ENCODE results near the gene PLEKHG2.

The PLEKHG2 gene

DNA sequence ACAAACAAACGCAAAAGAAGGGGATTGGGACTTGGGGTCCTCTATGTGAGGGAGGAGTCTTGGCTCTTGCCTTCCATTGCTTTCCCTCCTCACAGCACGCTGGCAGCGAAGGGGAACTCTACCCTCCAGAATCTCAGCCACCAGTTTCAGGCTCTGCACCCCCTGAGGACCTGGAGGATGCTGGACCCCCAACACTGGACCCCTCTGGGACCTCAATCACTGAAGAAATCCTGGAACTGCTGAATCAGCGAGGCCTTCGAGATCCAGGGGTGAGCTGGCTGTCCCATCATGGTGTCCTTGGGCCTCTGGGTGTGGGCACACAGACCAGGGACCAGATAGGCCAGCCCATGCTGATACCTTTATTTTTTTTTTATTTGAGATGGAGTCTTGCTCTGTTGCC is 9.6 kb downstream of the PLEKHG2 start:
- DNase-seq (ENCODE audit: low spot score), result no peak

DNA sequence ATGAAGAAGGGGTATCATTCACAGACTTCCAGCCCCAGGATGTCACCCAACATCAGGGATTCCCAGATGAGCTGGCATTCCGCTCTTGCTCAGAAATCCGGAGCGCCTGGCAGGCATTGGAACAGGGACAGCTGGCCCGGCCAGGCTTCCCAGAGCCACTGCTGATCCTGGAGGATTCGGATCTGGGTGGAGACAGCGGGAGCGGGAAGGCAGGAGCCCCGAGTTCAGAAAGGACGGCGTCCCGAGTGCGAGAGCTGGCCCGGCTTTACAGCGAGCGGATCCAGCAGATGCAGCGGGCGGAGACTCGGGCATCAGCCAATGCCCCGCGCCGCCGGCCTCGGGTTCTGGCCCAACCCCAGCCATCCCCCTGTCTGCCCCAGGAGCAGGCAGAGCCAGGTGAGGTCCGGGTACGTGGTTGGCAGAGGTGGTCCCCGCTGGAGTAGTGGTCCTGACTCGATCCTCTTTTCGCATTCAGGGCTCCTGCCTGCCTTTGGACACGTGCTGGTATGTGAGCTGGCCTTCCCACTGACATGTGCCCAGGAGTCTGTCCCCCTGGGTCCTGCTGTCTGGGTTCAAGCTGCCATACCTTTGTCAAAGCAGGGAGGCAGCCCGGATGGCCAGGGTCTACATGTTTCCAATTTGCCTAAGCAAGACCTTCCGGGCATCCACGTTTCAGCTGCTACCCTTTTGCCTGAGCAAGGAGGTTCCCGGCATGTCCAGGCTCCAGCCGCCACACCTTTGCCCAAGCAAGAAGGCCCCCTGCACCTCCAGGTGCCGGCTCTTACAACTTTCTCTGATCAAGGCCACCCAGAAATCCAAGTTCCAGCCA is 11.0 kb downstream of the PLEKHG2 start:
- no peak for DNase-seq (ENCODE audit: low spot score)

DNA sequence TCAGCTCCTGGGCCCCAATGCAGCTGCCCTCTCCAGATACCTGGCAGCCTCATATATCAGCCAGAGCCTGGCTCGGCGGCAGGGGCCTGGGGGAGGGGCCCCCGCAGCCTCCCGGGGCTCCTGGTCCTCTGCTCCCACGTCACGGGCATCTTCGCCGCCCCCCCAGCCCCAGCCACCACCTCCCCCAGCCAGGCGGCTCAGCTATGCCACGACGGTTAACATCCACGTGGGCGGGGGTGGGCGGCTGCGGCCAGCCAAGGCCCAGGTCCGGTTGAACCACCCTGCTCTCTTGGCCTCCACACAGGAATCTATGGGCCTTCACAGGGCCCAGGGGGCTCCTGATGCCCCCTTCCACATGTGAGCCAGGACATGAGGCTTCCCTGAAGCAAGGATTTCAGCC is 12.5 kb downstream of the PLEKHG2 start:
- DNase-seq (ENCODE audit: low spot score), result no peak

DNA sequence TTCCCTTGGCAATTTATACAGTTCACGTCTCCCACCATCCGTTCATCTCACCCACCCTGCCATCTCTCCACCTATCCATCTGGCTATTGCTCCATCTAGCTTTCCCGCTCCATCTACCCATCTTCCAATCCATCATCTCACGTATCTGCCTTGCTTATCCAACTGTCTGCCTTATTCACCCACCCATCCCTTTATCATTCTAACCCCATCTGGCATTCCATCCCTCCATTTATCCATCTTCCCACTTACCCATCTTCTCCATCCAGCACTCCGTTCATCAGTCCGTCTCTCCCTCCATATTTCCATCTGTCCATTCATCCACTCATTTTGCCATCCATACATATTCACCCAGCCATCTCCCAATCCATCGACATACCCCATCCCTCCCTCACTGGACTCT is 13.3 kb downstream of the PLEKHG2 start:
- no peak for DNase-seq (ENCODE audit: low spot score)

DNA sequence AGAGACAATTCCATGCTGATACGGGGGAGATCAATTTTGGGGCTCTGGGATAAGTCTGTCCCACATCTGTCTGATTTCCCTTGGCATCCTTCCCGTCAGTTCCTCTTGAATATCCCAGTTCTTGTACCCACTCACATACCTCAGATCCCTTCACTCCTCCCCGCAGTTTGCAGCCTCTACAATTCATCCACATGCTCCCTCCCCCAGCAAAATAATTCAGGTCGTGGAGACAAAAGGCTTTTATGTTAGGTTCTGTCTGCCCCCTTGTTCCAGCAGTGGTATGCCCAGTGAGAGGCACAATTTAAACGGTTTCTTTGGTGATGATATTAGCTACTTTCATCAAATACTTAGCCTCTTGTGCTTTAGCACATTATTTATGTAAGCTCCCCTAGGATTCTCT is 13.7 kb downstream of the PLEKHG2 start:
- DNase-seq (ENCODE audit: low spot score), result no peak

DNA sequence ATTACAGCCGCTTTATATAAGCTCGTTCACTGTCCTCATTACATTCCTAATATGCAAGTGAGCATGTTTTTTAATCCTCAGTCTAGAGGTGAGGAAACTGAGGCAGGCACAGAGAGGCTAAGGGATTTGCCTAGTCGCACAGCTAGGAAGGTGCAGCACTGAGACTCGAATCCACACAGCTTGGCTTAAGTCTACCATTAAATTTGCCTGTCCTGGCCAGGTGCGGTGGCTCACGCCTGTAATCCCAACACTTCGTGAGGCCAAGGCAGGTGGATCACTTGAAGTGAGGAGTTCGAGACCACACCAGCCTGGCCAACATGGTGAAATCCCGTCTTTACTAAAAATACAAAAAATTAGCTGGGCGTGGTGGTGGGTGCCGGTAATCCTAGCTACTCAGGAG is 15.2 kb downstream of the PLEKHG2 start:
- DNase-seq (ENCODE audit: low spot score), result no peak

DNA sequence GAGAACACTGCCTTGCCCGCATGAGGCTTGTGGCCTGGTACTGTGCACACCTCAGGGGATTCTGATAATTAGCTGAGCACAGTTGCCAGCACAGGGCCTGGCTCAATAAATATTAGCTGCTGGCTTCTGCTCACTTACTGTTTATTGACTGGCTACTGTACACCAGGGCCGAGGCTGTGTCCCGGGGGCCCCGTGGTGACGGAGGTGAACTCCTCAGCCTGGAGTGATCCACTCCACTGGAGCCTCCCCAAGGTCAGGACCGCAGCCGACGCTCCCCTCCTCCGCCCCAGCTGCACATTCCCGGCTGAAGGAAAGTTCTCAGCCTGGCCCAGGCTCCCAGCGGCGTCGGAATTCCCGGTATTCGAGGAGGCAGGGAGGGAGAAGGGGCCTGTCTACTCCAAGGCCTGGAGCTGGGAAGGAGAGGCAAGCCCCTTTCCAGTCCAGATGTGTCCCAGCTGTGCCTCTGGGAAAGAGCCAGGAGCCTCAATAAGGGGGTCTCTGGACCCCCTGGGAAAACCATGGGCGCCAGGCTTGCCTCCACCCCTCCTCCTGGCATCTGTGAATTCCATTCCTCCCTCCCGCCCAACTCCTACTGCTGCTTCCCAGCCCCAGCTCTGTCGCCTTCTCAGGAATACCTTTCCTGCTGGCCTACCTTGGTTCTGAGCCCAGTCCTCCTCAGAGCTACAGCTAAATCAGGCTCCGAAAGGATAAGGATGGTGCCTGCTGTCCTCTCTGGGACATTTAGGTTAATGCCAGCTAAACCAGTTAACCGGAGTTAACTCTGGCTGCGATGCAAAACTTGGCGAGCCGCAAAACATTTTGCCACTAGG is 16.0 kb downstream of the PLEKHG2 start:
- peak; percentile 84 for DNase-seq (ENCODE audit: low spot score)

DNA sequence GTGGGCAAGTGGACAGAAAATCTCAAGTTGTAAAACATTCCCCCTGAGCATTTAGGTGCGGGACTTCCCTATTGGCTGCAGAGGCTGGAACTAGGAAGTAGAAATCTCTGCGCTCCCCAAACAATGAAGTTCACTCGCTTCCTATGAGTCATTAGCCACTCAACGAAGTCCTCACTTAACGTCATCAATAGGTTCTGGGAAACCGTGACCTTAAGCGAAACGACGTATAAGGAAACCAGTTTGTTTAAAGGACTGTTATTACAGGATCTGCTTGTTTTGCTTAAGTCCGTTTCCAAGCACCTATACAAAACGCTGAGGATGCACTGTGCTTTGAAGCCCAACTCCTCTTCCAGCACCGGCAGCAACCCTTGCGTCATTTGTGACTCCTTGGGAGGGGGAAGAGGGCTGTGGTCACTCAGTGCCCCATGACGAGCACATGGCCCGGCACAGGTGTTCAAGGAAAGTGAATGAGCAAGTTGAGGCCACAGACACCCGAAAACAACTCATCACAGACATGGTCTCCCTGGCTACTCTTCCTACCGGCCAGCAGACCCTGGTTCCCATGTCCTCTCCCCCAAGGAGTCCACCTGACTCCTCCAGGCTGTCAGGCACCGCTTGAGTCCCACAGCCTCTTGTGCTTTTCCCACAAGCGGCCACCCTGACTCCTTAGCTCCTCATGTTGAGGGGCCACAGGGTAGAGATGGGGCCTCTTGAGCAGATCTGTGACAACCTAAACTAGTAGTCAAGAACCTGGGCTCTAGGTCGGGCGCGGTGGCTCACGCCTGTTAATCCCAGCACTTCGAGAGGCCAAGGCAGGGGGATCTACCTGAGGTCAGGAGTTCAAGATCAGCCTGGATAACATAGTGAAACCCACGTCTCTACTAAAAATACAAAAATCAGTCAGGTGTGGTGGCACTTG is 18.5 kb downstream of the PLEKHG2 start:
- DNase-seq (ENCODE audit: low spot score), result no peak

DNA sequence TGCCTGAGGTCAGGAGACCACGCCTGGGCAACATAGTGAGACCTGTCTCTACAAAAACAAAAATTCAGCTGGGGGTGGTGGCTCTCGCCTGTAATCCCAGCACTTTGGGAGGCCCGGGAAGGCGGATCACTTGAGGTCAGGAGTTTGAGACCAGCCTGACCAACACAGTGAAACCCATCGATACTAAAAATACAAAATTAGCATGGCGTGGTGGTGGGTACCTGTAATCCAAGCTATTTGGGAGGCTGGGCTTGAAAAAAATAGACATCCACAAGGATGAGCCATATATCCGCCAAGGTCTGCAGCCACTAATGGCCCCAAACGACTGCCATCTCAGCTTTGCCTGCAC is 20.2 kb downstream of the PLEKHG2 start:
- DNase-seq (ENCODE audit: low spot score), result no peak

DNA sequence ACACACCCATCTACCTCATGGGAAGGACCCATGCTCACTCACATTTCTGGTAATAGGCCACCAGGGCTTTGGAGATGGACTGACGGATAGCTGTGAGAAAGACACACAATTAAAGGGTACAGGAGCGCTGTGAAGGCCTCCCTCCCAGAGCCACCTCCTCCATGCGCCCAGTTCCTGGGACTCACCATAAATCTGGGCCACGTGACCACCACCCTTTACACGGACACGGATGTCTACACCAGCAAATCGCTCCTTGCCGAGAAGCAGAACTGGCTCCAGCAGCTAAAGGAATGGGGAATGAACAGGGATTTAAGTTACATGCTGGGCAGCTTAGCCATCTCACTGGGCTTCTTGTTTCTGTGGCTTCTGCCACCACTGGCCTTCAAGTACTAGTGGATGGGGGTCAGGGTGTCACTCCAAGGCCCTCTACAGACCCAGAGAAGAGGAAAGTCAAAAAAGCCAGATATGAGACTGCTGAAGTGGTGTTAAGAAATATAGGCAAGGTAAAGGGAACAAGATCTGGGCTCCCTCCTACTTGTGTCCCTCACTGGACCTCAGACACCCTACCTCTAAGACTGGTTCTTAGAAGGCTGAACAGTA is 21.1 kb downstream of the PLEKHG2 start:
- DNase-seq (ENCODE audit: low spot score), result no peak

DNA sequence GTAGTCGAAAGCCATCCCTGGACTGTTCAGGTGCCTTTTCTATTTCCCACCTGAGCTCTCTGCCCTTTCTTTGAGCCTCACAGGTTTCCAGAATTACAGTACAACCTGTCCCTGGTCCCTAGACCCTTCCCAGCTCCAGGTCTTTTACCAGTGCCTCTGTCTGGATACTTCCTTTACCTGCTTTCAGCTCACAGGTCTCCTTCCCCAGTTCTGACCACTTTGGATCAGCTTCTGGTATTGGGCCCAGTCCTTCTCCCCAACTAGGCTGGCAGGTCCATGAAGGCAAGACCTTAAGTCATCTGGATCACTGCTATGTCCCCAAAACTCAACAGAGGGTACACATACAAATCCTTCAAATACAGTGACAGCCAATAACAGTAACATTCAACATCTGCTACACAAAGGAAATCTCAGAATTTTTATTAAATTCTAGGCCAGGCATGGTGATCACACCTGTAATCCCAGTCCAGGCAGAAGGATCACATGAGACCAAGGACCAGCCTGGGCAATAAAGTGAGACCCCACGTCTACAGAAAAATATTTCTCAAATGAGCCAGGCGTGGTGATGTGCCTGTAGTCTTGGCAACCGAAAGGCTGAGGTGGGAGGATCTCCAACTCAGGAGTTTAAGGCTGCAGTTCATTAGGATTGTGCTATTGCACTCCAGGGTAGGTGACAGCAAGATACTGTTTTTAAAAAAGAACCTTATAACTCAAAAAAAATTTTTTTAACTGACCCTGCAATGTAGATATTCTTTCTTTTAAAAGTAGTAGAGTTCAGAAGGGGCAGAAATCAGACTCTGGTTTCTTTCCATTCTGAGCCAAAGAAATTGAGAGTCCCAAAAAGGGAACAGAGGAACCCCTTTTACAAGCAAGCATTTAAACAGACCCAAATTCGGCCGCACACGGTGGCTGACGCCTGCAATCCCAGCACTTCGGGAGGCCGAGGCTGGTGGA is 21.9 kb downstream of the PLEKHG2 start:
- no peak for DNase-seq (ENCODE audit: low spot score)

DNA sequence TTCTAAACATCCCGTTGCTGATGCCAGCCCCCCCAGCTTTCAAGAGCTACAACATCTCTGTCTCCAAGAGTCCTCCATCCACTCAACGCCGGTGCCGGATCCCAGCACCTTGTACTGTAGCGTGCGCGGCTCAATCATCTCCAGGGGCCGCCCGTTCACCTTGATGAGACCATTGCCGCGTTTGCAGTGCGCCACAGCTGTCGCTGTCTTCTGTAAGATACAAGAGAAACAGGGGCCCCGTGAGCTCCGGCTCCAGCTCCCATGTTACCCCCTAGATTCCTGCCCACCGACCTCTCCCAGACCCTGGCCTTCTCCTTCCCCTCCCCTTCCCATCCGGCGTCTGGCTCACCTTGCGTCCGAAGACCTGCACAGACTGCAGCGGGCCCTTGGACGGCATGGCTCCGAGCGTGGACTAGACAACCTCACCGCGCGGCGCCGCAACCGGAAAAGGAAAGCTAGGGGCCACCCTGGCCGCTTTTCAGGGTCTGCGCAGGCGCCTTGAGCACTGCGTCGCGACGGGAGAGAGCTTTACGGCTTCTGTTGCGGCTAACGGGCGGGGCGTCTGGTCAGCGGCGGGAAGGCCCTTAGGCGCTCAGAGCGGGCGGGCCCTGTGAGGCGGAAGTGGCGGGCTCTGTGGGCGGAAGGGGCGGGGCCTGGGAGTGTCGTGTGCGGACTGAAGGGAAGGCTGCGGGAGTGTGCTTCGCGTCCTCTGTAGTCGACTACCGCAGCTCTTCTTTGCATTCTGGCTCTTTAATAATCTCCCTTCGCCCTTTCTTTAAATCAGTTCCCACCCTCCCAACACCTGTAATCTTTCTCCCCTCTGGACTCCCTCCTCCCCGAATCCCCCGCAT is 23.3 kb downstream of the PLEKHG2 start, which contains the start of gene RPS16:
TSS of gene RPS16 (minus strand) at position 451 of the 851 bp plus-strand sequence. CDS start at position 397, 54 bp downstream.
- peak; percentile 94 for DNase-seq (ENCODE audit: low spot score)

DNA sequence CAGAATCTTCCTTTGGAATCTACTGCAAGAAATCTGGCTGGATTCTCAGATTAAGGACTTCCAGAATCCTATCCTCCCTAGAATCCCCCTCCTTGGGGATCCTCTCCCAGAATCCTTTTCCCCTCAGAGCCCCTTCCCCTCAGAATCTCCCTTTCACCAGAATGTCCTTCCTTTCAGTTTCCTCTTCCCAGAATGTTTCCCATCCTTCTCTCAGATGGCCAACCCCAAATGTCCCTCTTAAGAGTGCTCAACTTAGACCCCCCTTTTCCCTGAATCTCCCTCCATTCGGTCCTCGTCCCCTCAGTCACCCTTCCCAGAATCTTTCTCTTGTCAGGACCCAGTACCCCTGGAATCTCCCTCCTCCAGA is 23.9 kb downstream of the PLEKHG2 start:
- DNase-seq (ENCODE audit: low spot score), result no peak

DNA sequence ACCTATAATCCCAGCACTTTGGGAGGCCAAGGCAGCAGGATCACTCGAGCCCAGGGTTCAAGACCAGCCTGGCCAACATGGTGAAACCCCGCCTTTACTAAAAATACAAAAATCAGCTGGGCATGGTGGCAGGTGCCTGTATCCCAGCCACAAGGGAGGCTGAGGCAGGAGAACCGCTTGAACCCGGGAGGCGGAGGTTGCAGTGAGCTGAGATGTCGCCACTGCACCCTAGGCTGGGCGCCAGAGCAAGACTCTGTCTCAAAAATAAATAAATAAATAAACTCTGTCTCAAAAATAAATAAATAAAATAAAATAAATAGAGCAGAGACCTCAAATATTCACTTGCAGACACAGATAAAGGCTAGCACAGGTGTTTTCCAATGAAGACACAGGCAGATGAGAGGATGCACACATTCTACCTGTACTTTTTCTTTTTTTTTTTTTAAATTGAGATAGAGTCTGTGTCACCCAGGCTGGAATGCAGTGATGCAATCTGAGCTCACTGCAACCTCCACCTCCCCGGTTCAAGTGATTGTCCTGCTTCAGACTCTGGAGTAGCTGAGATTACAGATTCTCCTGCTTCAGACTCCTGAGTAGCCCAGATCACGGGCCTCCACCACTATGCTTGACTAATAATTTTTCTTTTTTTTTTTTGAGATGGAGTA is 25.9 kb downstream of the PLEKHG2 start:
- no peak for DNase-seq (ENCODE audit: low spot score)

DNA sequence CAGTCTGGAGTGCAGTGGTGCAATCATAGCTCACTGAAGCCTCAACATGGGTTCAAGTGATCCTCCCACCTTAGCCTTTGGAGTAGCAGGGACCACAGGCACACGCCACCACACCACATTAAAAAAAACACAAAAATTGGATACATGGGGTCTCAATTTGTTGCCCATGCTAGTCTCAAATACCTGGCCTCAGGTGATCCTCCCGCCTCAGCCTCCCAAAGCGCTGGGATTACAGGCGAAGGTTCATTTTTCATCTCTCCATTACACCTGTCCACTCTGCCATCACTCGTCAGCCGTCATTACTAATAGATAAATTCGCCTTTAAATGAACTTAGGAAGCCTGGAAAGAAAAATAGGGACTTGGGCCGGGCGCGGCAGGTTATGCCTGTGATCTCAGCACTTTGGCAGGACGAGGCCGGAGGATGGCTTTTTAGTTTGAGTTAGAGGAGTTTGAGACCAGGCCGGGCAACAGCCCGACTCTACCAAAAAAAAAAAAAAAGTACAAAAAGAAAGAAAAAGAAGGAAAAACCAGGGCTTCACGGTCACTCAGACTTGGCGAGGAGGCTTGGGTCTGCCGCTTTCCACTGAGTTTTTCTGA is 32.2 kb downstream of the PLEKHG2 start:
- no peak for DNase-seq (ENCODE audit: low spot score)

DNA sequence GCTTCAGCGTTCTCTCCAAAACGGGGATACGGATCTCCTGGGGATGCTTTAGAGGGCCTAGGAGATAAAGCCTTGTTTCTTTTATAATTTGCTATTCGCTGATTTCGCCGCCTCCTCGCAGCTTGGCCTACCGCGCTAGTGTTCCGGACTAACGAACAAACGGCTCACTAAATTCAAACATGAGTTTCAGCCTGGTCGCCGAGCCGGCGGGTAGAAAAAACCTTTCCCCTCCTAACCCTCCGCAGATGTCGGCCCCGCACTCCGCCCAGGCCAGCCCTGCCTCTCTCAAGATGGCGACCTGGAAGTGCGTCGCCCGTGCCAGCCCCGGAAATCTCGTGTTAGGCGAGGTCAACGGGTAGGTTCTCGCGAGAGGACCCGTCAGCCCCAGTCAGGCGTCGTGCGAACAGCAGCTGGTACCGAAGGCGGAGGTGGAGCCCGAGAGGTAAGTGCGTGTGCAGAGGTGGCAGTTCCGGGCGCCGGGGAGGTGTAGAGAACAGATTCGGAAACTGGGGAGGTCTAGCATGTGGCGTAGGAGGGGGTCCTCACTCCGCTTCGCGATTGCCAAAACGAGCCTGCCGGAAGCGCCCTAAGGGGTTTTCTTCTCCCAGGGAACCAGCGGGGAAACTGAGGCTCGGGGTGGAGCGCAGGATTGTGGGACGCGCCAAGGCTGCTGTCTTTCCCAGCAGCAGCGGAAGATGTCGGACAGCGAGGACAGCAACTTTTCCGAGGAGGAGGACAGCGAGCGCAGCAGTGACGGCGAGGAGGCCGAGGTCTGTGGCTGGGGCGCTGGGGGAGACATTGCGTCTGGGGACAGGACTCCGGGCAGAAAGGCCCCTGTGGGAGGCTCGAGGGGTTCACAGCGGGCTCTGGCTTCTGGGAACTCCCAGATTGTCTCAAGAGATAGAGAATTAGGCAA is 33.0 kb downstream of the PLEKHG2 start, which contains the start of gene SUPT5H:
TSS of gene SUPT5H (plus strand) at position 387 of the 916 bp plus-strand sequence. CDS start at position 696, 309 bp downstream.
- DNase-seq (ENCODE audit: low spot score), result peak; percentile 100

DNA sequence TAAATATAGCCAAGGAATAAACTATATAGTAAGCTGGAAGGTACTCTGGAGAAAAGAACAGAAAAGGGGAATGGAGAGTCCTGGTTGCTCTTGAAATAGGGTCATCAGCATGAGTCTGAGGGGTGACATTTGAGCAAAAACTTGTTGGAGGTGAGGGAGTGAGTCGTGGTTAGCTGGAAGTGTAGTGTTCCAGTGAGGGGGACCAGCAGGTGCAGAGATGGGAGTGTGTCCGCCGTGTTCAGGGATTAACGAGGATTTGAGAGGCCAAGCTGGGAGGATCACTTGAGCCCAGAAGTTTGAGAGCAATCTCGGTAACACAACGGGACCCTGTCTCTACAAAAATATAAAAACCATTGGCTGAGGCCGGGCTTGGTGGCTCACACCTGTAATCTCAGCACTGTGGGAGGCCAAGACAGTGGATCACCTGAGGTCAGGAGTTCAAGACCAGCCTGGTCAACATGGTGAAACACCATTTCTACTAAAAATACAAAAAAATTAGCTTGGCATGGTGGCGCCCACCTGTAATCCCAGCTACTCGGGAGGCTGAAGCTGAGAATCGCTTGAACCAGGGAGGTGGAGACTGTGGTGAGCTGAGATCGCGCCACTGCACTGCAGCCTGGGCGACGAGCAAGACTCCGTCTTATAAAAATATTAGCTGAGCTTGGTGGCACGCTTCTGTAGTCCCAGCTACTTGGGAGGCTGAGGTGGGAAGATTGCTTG is 34.1 kb downstream of the PLEKHG2 start:
- DNase-seq (ENCODE audit: low spot score), result no peak

Measured in iPS-NIHi11 (cell line).